Liver (tissue), 9 donors: ENCODE measurements around the gene S100A11. TPM values are rescaled to one million over a fixed set of nuclear protein-coding genes. Genes with fewer than 3 reads are reported as not detected.

Experiments
- DNase-seq: peaks from one replicate; pipeline ENCODE4 v3.0.0-alpha.2; 2017; ENCODE audit warnings: low spot score
- H3K27ac ChIP-seq, 2 donors: one replicate each; pipeline ENCODE4 v1.7.0; 2013; ENCODE audit warnings: inconsistent platforms in 2 of 2, low read length in 2 of 2, control low read depth in 1 of 2, low read depth in 1 of 2, mild to moderate bottlenecking in 1 of 2
- H3K27me3 ChIP-seq, 4 donors: one replicate each; pipeline versions ENCODE4 v1.6.1 to v1.7.0; 2013; ENCODE audit warnings: low read length in 3 of 4, inconsistent platforms in 1 of 4, mild to moderate bottlenecking in 1 of 4, moderate library complexity in 1 of 4; ENCODE audit not compliant: control insufficient read depth in 4 of 4, insufficient read depth in 4 of 4
- H3K36me3 ChIP-seq, 4 donors: one replicate each; pipeline versions ENCODE4 v1.6.1 to v1.7.0; 2013; ENCODE audit warnings: low read length in 3 of 4, mild to moderate bottlenecking in 3 of 4, low read depth in 1 of 4, moderate library complexity in 1 of 4; ENCODE audit not compliant: control insufficient read depth in 4 of 4, insufficient read depth in 3 of 4
- H3K4me1 ChIP-seq, 4 donors: one replicate each; pipeline versions ENCODE4 v1.6.1 to v1.7.0; 2013; ENCODE audit warnings: low read length in 3 of 4, mild to moderate bottlenecking in 3 of 4, moderate library complexity in 1 of 4; ENCODE audit not compliant: control insufficient read depth in 4 of 4, insufficient read depth in 4 of 4
- H3K4me3 ChIP-seq, 3 donors: one replicate each; pipeline versions ENCODE4 v1.6.1 to v1.7.0; 2013; ENCODE audit warnings: low read length in 3 of 3, control low read depth in 1 of 3, low read depth in 1 of 3, mild to moderate bottlenecking in 1 of 3
- H3K9ac ChIP-seq, 2 donors: one replicate each; pipeline ENCODE4 v1.7.0; 2013; ENCODE audit warnings: low read length in 2 of 2, mild to moderate bottlenecking in 2 of 2, moderate library complexity in 2 of 2, control low read depth in 1 of 2, low read depth in 1 of 2
- H3K9me3 ChIP-seq, 4 donors: one replicate each; pipeline versions ENCODE4 v1.6.1 to v1.7.0; 2013; ENCODE audit warnings: low read length in 3 of 4; ENCODE audit not compliant: control insufficient read depth in 4 of 4
- ATF3 ChIP-seq: IDR thresholded peaks from 2 replicates; pipeline ENCODE4 v1.6.1; 2016; ENCODE audit warnings: antibody characterized with exemption
- CTCF ChIP-seq: fragments of 150-350 bp; IDR thresholded peaks from 2 replicates; pipeline ENCODE4 v1.5.1; 2017; ENCODE audit warnings: improper control_type of control experiment, low read depth, low read length; ENCODE audit not compliant: missing input control
- EGR1 ChIP-seq, 2 donors: IDR thresholded peaks; 2 replicates each; pipeline ENCODE4 v1.6.1; 2016 to 2018; ENCODE audit warnings: antibody characterized with exemption in 2 of 2, low read depth in 2 of 2
- FOXA2 ChIP-seq: IDR thresholded peaks from 2 replicates; pipeline ENCODE4 v1.6.1; 2016; ENCODE audit warnings: antibody characterized with exemption
- HNF4A ChIP-seq, 2 donors: conservative IDR thresholded peaks; 2 replicates each; pipeline ENCODE4 v1.6.1; 2016; ENCODE audit warnings: antibody characterized with exemption in 2 of 2, mild to moderate bottlenecking in 2 of 2
- HNF4G ChIP-seq: IDR thresholded peaks from 2 replicates; pipeline ENCODE4 v1.6.1; 2016; ENCODE audit warnings: antibody characterized with exemption
- NR2F2 ChIP-seq: IDR thresholded peaks from 2 replicates; pipeline ENCODE4 v1.6.1; 2016; ENCODE audit warnings: antibody characterized with exemption
- RAD21 ChIP-seq, 2 donors: IDR thresholded peaks; 2 replicates each; pipeline ENCODE4 v1.6.1; 2016; ENCODE audit warnings: antibody characterized with exemption in 2 of 2, mild to moderate bottlenecking in 2 of 2
- REST ChIP-seq: IDR thresholded peaks from 2 replicates; pipeline ENCODE4 v1.6.1; 2016; ENCODE audit warnings: antibody characterized with exemption, mild to moderate bottlenecking
- RXRA ChIP-seq, 2 donors: IDR thresholded peaks; 2 replicates each; pipeline ENCODE4 v1.6.1; 2017 to 2018; ENCODE audit warnings: antibody characterized with exemption in 2 of 2, mild to moderate bottlenecking in 1 of 2
- TAF1 ChIP-seq: conservative IDR thresholded peaks from 2 replicates; pipeline ENCODE4 v1.6.1; 2016; ENCODE audit warnings: antibody characterized with exemption, mild to moderate bottlenecking
- YY1 ChIP-seq: IDR thresholded peaks from 2 replicates; pipeline ENCODE4 v1.6.1; 2016; ENCODE audit warnings: antibody characterized with exemption, mild to moderate bottlenecking
- WGBS: extraction: QIAGEN DNeasy Blood & Tissue Kit; methylation state at CpG from one replicate; pipeline ENCODE4 v1.1.7; 2013; 5-methylcytosine and 5-hydroxymethylcytosine counted together
- polyA plus RNA-seq, 2 donors: library from polyadenylated mRNA; stranded (reverse) in 1 of 2; unstranded in 1 of 2; fragments of 200-250 nt in 1 of 2; fragments of >200 nt in 1 of 2; fragmentation: Nextera tagmentation in 1 of 2; extraction: Ambion mirVana in 1 of 2; gene quantifications; one replicate each; pipeline versions ENCODE4 v1.2.1 to v1.2.3, GENCODE V29; 2013 to 2015
- total RNA-seq, 2 donors: library from RNA; depleted of rRNA; stranded (reverse); fragments of >200 nt; gene quantifications; one replicate each; pipeline ENCODE4 v1.2.3, GENCODE V29; 2014
- donor health status: healthy.
- donor health status: healthy.
- donor health status: healthy.
- donor health status: healthy.
- donor health status: healthy.

The S100A11 gene
- total and polyA plus RNA-seq, 4 donors: 9.9 to 76.1 (median 31.0) TPM

- TF ChIP-seq HNF4G: no peak
- Histone ChIP-seq H3K36me3 (no peaks in the 10 kb centered on the region), H3K27ac (no peak overlapping the region), H3K9ac (no peak overlapping the region), H3K9me3 (no peaks in the 10 kb centered on the region), H3K4me1 (no peaks in the 10 kb centered on the region), H3K27me3 (no peaks in the 10 kb centered on the region), H3K4me3 (no peak overlapping the region)
- DNase-seq: no peak
- WGBS: 80% methylated on average over 4 of the region's 4 CpGs
Measured at GRCh38 chr1:152024223-152024622, 12.6 kb downstream of the S100A11 start.

- Histone ChIP-seq H3K27ac (no peak overlapping the region), H3K4me1 (no peaks in the 10 kb centered on the region), H3K27me3 (no peaks in the 10 kb centered on the region), H3K36me3 (no peaks in the 10 kb centered on the region), H3K9me3 (no peaks in the 10 kb centered on the region), H3K9ac (no peak overlapping the region), H3K4me3 (no peak overlapping the region)
- DNase-seq: no peak
- 93% methylated on average over 4 of the region's 4 CpGs for WGBS
- TF ChIP-seq ATF3 (no peak), TAF1 (no peak)
Measured at GRCh38 chr1:152023221-152023620, 13.6 kb downstream of the S100A11 start.

GRCh38 chr1:152022474-152022873 is 14.3 kb downstream of the S100A11 start:
- Histone ChIP-seq H3K27ac (no peak overlapping the region), H3K4me1 (no peaks in the 10 kb centered on the region), H3K9ac (no peak overlapping the region), H3K4me3 (no peak overlapping the region), H3K9me3 (no peaks in the 10 kb centered on the region), H3K27me3 (no peaks in the 10 kb centered on the region), H3K36me3 (no peaks in the 10 kb centered on the region)
- 84% methylated on average over 3 of the region's 3 CpGs for WGBS
- TF ChIP-seq HNF4A (conservative IDR thresholded peaks at IDR 0.05): no peak
- no peak for TF ChIP-seq YY1
- TF ChIP-seq HNF4G: no peak
- TF ChIP-seq RXRA (IDR thresholded peaks at IDR 0.05): no peak
- TF ChIP-seq CTCF: no peak
- no peak for TF ChIP-seq NR2F2
- TF ChIP-seq REST: no peak
- no peak for TF ChIP-seq TAF1
- no peak for TF ChIP-seq EGR1 (IDR thresholded peaks at IDR 0.05; ENCODE audit: low read depth in 2 of 2)
- no peak for TF ChIP-seq FOXA2
- TF ChIP-seq ATF3: no peak
- TF ChIP-seq RAD21 (IDR thresholded peaks at IDR 0.05): no peak
- no peak for DNase-seq
